ENCODE measurements around the gene AP1S1. TPM values are rescaled to one million over a fixed set of nuclear protein-coding genes. Genes with fewer than 3 reads are reported as not detected.
A peak's percentile ranks its signal among the peaks of the same experiment; 100 is the strongest.

Gene AP1S1
- total and polyA plus RNA-seq, 2 of the 13 experiments (the other 11 are each of a cell fraction or from before 2014, with no cell fraction given): 57.5 to 68.1 TPM

GRCh38 chr7:101126651-101127459 lies 27.4 kb upstream of the AP1S1 start, which contains the start of gene SERPINE1 (continued):
- TF ChIP-seq ARID5B (CRISPR knock-in tag; IDR thresholded peaks at IDR 0.05) (peak; percentile 77), PRDM4 (CRISPR knock-in tag; IDR thresholded peaks at IDR 0.05; ENCODE audit: borderline replicate concordance) (no peak), ZNF3 (CRISPR knock-in tag; IDR thresholded peaks at IDR 0.05) (no peak), CREB1 (IDR thresholded peaks at IDR 0.05) (0 out of 2 replicates have a peak, but pooled peaks have one; percentile 19), CREB1 (CRISPR knock-in tag; IDR thresholded peaks at IDR 0.05) (peak; percentile 80), TGIF2 (CRISPR knock-in tag; IDR thresholded peaks at IDR 0.05) (peak; percentile 83; the same call in 1 of the 2 replicates), MIXL1 (CRISPR knock-in tag; IDR thresholded peaks at IDR 0.05) (no peak; the same call in 1 of the 2 replicates), ZNF12 (CRISPR knock-in tag; IDR thresholded peaks at IDR 0.05) (0 out of 2 replicates have a peak, but pooled peaks have one; percentile 28), SIX1 (CRISPR knock-in tag; IDR thresholded peaks at IDR 0.05; ENCODE audit: borderline replicate concordance) (peak; percentile 56; the same call in 1 of the 2 replicates), RNF219 (CRISPR knock-in tag; IDR thresholded peaks at IDR 0.05) (peak; percentile 96; the same call in 1 of the 2 replicates), SP140L (CRISPR knock-in tag; IDR thresholded peaks at IDR 0.05; ENCODE audit: borderline replicate concordance) (no peak), HIVEP1 (CRISPR knock-in tag; IDR thresholded peaks at IDR 0.05) (peak; percentile 93), ZNF207 (IDR thresholded peaks at IDR 0.05; ENCODE audit: borderline replicate concordance) (no peak), ZMYM3 (CRISPR knock-in tag; IDR thresholded peaks at IDR 0.05) (peak; percentile 69; the same call in 1 of the 2 replicates), FOSL1 (CRISPR knock-in tag; IDR thresholded peaks at IDR 0.05; ENCODE audit: borderline replicate concordance) (no peak), ZNF780A (CRISPR knock-in tag; IDR thresholded peaks at IDR 0.05) (no peak), CBX5 (CRISPR knock-in tag; IDR thresholded peaks at IDR 0.05; ENCODE audit: borderline replicate concordance) (no peak), MZF1 (CRISPR knock-in tag; IDR thresholded peaks at IDR 0.05; ENCODE audit: borderline replicate concordance) (0 out of 2 replicates have a peak, but pooled peaks have one; percentile 16), DNMT3B (CRISPR knock-in tag; conservative IDR thresholded peaks at IDR 0.05) (no peak), ZIK1 (CRISPR knock-in tag; IDR thresholded peaks at IDR 0.05; ENCODE audit: borderline replicate concordance, low read depth) (no peak), ARNT2 (CRISPR knock-in tag; IDR thresholded peaks at IDR 0.05; ENCODE audit: low read depth) (no peak), GFI1 (CRISPR knock-in tag; IDR thresholded peaks at IDR 0.05; ENCODE audit: borderline replicate concordance) (peak; percentile 81), ZNF124 (CRISPR knock-in tag; IDR thresholded peaks at IDR 0.05) (no peak; the same call in 1 of the 2 replicates)

Measured in HepG2 (cell line).